Measurements from ENCODE around the gene EXO1. TPM values are rescaled to one million over a fixed set of nuclear protein-coding genes. Genes with fewer than 3 reads are reported as not detected.
"Not testable (repeated sequence)": the region's sequence is repeated elsewhere in the genome, so short reads cannot be mapped to it uniquely, and the experiment has no call there.

The EXO1 gene
- 10 to 100 TPM; 46.3 to 51.6 TPM for total RNA-seq

GRCh38 chr1:241847796-241848685, at the start of gene EXO1:
EXO1 (plus strand) TSS chr1:241848204; CDS start chr1:241850426, 2,222 bp downstream.
- Mint-ChIP-seq H3K4me3 (peak within 1 kb of the TSS; percentile 90), H3K27ac (peak within 1 kb of the TSS; percentile 99), H3K27me3 (peaks cover 3% of the 10 kb centered on the region), H3K4me1 (peaks cover 36% of the 10 kb centered on the region), H3K36me3 (peaks cover 24% of the 10 kb centered on the region), H3K9me3 (ENCODE audit: low read depth) (no peaks in the 10 kb centered on the region)
- ATAC-seq (peak; percentile 97), DNase-seq (peak; percentile 95)
- CTCF ChIA-PET, result interaction anchor here (1.1 to 2.0 kb wide), 4 partner anchors 150 to 237 kb away, joined by 3 to 7 read pairs (median 4); partner anchors contain the start of gene MAP1LC3C

- H3K9me3 Mint-ChIP-seq (ENCODE audit: low read depth), result no peaks in the 10 kb centered on the region
- peaks cover 3% of the 10 kb centered on the region for H3K27me3 Mint-ChIP-seq
- H3K27ac Mint-ChIP-seq, result no peak overlapping the region
- no peaks in the 10 kb centered on the region for H3K36me3 Mint-ChIP-seq
- CTCF ChIA-PET, result interaction anchor here (1.0 kb wide), 1 partner anchor 26 kb away, joined by 3 read pairs; no protein-coding TSS in a partner anchor
- ATAC-seq, result no peak
- no peak for DNase-seq
- H3K4me3 Mint-ChIP-seq, result no peak overlapping the region
- no peaks in the 10 kb centered on the region for H3K4me1 Mint-ChIP-seq
Observed at GRCh38 chr1:241799416-241799815, 48.6 kb upstream of the EXO1 start.

DNA sequence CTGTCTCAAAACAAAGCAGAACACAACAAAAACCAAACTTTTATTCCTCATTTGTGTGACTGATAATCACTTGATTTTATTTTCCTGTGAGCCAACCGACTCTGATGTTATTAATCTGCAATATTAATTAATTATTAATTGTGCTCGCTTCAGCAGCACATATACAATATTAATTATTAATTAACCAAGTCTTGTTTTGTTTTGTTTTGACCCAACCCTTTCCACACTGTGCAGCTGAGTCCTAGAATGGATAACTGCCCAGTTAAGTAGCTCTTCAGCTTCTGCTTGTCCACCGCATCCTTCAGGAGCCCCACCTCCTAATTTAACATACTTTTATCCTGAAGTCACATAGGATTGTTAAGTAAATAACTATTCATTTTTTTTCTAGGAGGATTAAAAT, 47.4 kb upstream of the EXO1 start:
- H3K4me3 Mint-ChIP-seq, result no peak overlapping the region
- H3K27ac Mint-ChIP-seq, result no peak overlapping the region
- CTCF ChIA-PET, result interaction anchor here (1.0 kb wide), 1 partner anchor 25 kb away, joined by 3 read pairs; no protein-coding TSS in a partner anchor
- no peaks in the 10 kb centered on the region for H3K4me1 Mint-ChIP-seq
- ATAC-seq, result no peak
- no peaks in the 10 kb centered on the region for H3K9me3 Mint-ChIP-seq (ENCODE audit: low read depth)
- H3K27me3 Mint-ChIP-seq, result peaks cover 3% of the 10 kb centered on the region
- no peak for DNase-seq
- no peaks in the 10 kb centered on the region for H3K36me3 Mint-ChIP-seq

- no peaks in the 10 kb centered on the region for H3K9me3 Mint-ChIP-seq (ENCODE audit: low read depth)
- no peak overlapping the region for H3K4me3 Mint-ChIP-seq
- no peaks in the 10 kb centered on the region for H3K36me3 Mint-ChIP-seq
- CTCF ChIA-PET, result no interaction called here
- H3K4me1 Mint-ChIP-seq, result peaks cover 10% of the 10 kb centered on the region
- DNase-seq (no peak), ATAC-seq (no peak)
- peaks cover 3% of the 10 kb centered on the region for H3K27me3 Mint-ChIP-seq
- H3K27ac Mint-ChIP-seq, result no peak overlapping the region
Observed at GRCh38 chr1:241802863-241803262, 45.1 kb upstream of the EXO1 start.

- H3K4me3 Mint-ChIP-seq; H3K36me3 Mint-ChIP-seq; ATAC-seq; H3K9me3 Mint-ChIP-seq (ENCODE audit: low read depth); H3K27me3 Mint-ChIP-seq; DNase-seq; CTCF ChIA-PET; H3K27ac Mint-ChIP-seq: not testable (repeated sequence)
- peaks cover 13% of the 10 kb centered on the region for H3K4me1 Mint-ChIP-seq
Observed at GRCh38 chr1:241804706-241805105, 43.3 kb upstream of the EXO1 start.

DNA sequence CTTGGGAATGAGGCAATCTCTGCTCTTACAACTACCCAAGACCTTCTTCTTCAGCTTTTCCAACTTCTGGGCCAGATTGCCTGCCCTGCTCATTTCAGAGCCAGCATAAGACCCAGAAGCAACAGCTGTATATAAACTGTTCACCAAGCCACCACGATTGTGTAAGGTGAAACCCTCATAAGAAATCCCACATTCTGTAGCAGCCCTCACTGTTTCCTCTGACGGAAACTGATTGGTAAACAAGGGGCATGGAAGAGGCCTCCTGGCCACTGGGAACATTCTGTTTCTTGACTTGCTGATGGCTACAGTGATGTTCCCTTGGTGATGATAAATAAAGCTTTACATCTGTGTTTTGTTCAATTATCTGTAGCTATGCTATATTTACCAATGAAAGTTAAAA, 39.7 kb upstream of the EXO1 start:
- H3K4me3 Mint-ChIP-seq, result no peak overlapping the region

GRCh38 chr1:241810769-241811405, 37.1 kb upstream of the EXO1 start:
- Mint-ChIP-seq H3K9me3 (ENCODE audit: low read depth) (no peaks in the 10 kb centered on the region), H3K36me3 (no peaks in the 10 kb centered on the region), H3K27me3 (peaks cover 3% of the 10 kb centered on the region), H3K27ac (no peak overlapping the region), H3K4me1 (peaks cover 13% of the 10 kb centered on the region), H3K4me3 (no peak overlapping the region)
- ATAC-seq, result no peak
- no peak for DNase-seq
- CTCF ChIA-PET, result no interaction called here

More for the DNA sequence above, 39.7 kb upstream of the EXO1 start:
- no peak for DNase-seq
- no peak for ATAC-seq
- Mint-ChIP-seq H3K4me1 (peaks cover 13% of the 10 kb centered on the region), H3K27ac (no peak overlapping the region), H3K9me3 (ENCODE audit: low read depth) (no peaks in the 10 kb centered on the region), H3K36me3 (no peaks in the 10 kb centered on the region), H3K27me3 (peaks cover 3% of the 10 kb centered on the region)
- CTCF ChIA-PET, result no interaction called here

DNA sequence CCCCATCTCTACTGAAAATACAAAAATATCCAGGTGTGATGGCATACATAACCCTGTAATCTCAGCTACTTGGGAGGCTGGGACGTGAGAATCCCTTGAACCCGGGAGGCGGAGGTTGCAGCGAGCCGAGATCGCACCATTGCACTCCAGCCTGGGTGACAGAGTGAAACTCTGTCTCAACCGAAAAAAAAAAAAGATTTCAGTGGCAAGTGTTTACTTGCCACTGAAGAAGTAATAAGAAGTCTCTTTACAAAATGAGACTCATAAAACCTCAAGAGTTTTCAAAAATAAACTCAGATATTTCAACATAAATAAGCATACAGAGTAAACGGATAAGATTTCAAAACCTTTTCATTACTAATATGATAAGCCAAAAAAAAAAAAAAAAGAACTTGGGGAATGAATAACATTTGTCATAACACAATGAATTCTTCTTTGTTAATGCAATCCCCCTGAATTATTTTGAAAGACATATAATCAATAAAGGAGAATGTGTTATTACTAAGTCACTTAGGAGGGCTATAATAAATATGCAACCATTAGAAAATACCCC, 34.2 kb upstream of the EXO1 start:
- H3K9me3 Mint-ChIP-seq (ENCODE audit: low read depth), result no peaks in the 10 kb centered on the region
- no peaks in the 10 kb centered on the region for H3K4me1 Mint-ChIP-seq
- DNase-seq (no peak), ATAC-seq (no peak)
- H3K27me3 Mint-ChIP-seq, result peaks cover 7% of the 10 kb centered on the region
- H3K36me3 Mint-ChIP-seq, result no peaks in the 10 kb centered on the region
- H3K4me3 Mint-ChIP-seq, result no peak overlapping the region
- no peak overlapping the region for H3K27ac Mint-ChIP-seq
- CTCF ChIA-PET, result no interaction called here

DNA sequence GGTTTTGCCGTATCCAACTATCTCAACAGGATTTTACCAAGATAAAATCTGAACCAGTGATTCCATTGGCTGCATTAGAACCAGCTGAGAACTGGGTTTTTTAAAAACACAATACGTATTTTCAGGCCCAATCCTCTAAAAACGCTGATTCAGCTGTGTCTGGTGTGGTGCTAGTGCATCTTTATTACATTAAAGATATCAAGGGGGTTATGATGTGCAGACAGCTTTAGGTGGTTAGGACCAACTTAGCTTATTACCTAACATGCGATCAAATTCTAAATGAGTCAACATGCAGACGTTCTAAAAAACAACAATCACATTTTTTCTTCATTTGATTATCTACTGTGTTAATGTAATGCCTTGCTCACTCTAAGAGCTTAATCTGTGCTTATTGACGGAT, 32.0 kb upstream of the EXO1 start:
- Mint-ChIP-seq H3K4me1 (no peaks in the 10 kb centered on the region), H3K4me3 (no peak overlapping the region), H3K36me3 (no peaks in the 10 kb centered on the region), H3K27ac (no peak overlapping the region), H3K27me3 (peaks cover 4% of the 10 kb centered on the region), H3K9me3 (ENCODE audit: low read depth) (no peaks in the 10 kb centered on the region)
- ATAC-seq (no peak), DNase-seq (no peak)
- CTCF ChIA-PET, result no interaction called here

DNA sequence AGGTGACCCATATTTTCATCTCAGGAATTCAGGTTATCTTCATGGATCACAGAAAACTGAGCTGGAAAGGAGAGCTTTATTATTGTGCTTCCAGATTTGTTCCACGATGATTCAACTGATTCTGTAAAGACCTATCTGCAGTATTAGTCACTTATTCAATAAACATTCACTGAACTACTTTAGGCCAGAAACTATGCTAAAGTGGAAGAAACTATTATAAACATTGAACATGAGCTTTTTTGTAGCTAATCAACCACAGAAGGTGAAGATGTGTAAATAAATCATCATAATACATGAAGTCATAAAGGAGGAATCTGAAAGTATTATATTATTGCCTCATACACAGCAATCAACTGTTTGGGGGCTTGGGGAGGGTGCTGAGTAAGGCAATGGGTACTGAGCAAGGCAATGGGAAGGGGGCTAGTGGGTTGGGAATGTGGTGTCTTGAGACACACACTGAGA, 30.6 kb upstream of the EXO1 start:
- CTCF ChIA-PET, result no interaction called here
- no peaks in the 10 kb centered on the region for H3K9me3 Mint-ChIP-seq (ENCODE audit: low read depth)
- H3K36me3 Mint-ChIP-seq, result no peaks in the 10 kb centered on the region
- no peak overlapping the region for H3K27ac Mint-ChIP-seq
- H3K27me3 Mint-ChIP-seq, result peaks cover 4% of the 10 kb centered on the region
- H3K4me1 Mint-ChIP-seq, result no peaks in the 10 kb centered on the region
- ATAC-seq (no peak), DNase-seq (no peak)
- H3K4me3 Mint-ChIP-seq, result no peak overlapping the region

DNA sequence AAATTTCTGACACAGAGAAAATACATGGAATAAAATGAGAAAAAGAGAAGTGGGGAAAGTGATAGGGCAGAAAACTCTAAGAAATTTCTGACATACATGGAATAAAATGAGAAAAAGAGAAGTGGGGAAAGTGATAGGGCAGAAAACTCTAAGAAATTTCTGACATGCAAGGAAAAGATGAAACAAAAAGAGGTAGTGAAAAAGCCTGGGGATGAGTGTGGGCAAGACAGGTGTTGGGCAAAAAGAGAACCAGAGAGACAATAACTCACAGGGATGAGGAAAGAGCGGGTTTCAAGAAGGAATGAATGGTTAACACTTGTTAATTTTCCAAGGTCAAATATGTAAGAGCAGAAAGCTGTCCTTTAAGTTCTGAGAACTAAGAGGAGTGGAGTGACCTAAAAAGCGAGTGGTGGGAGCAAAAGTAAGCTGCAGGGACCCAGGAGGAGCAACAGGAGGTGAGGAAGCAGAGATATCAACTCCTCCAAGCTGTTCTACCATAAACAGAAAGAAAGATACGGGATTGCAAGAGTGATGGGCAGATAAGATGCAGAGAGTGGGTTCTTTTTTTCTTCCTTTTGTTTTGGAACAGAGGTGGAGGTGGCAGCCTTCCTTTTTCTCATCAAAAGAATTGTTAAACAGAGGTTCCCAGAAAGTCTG, 29.9 kb upstream of the EXO1 start:
- no peak for DNase-seq
- Mint-ChIP-seq H3K36me3 (no peaks in the 10 kb centered on the region), H3K27me3 (peaks cover 4% of the 10 kb centered on the region), H3K27ac (no peak overlapping the region), H3K9me3 (ENCODE audit: low read depth) (no peaks in the 10 kb centered on the region), H3K4me1 (no peaks in the 10 kb centered on the region), H3K4me3 (no peak overlapping the region)
- ATAC-seq, result no peak
- CTCF ChIA-PET, result no interaction called here

GRCh38 chr1:241819340-241819866, 28.6 kb upstream of the EXO1 start:
- ATAC-seq (no peak), DNase-seq (no peak)
- Mint-ChIP-seq H3K27me3 (peaks cover 4% of the 10 kb centered on the region), H3K36me3 (no peaks in the 10 kb centered on the region), H3K9me3 (ENCODE audit: low read depth) (no peaks in the 10 kb centered on the region), H3K4me1 (no peaks in the 10 kb centered on the region), H3K27ac (no peak overlapping the region), H3K4me3 (no peak overlapping the region)
- CTCF ChIA-PET, result no interaction called here

DNA sequence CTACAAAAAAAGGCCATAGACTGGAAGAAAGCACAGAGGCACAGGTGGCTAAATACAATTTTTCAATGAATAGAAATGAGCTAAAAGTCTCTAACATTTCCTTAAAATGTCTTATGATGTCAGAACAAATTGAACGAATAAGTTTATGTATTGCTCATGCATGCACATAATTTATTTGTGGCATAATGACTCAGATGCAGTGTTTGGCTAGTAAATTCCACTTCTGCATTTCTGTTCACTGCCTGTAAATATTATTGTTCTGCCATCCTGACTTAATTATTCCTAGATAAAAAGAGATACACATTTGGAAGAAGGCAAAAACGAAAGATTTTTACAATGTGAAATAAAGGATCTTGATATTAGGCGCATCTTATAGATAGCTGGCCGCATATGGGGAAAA, 26.6 kb upstream of the EXO1 start:
- Mint-ChIP-seq H3K4me3 (no peak overlapping the region), H3K4me1 (no peaks in the 10 kb centered on the region), H3K27ac (no peak overlapping the region), H3K27me3 (peaks cover 4% of the 10 kb centered on the region), H3K9me3 (ENCODE audit: low read depth) (no peaks in the 10 kb centered on the region), H3K36me3 (no peaks in the 10 kb centered on the region)
- DNase-seq (no peak), ATAC-seq (no peak)
- CTCF ChIA-PET, result no interaction called here

All from activated CD8-positive, alpha-beta memory T cell treated with anti-CD3 and anti-CD28 coated beads, Interleukin-2, amount 10 ng/mL, durations not matched to agents 7 days and 5 days (primary cell).